ENCODE measurements around the gene SGIP1. TPM values are rescaled to one million over a fixed set of nuclear protein-coding genes. Genes with fewer than 3 reads are reported as not detected.

Gene SGIP1
- total RNA-seq, 1 donor from 2014 or later = 123 TPM

GRCh38 chr1:66520655-66521054, 13.3 kb upstream of the SGIP1 start:
- Mint-ChIP-seq H3K4me3 (ENCODE audit: unreplicated experiment) (no peak overlapping the region), H3K36me3 (ENCODE audit: unreplicated experiment) (no peaks in the 10 kb centered on the region), H3K27ac (ENCODE audit: unreplicated experiment) (no peak overlapping the region), H3K4me1 (ENCODE audit: unreplicated experiment) (peaks cover 24% of the 10 kb centered on the region), H3K9me3 (ENCODE audit: unreplicated experiment) (no peaks in the 10 kb centered on the region), H3K27me3 (ENCODE audit: unreplicated experiment) (no peaks in the 10 kb centered on the region)
- TF ChIP-seq, protein P1, sequence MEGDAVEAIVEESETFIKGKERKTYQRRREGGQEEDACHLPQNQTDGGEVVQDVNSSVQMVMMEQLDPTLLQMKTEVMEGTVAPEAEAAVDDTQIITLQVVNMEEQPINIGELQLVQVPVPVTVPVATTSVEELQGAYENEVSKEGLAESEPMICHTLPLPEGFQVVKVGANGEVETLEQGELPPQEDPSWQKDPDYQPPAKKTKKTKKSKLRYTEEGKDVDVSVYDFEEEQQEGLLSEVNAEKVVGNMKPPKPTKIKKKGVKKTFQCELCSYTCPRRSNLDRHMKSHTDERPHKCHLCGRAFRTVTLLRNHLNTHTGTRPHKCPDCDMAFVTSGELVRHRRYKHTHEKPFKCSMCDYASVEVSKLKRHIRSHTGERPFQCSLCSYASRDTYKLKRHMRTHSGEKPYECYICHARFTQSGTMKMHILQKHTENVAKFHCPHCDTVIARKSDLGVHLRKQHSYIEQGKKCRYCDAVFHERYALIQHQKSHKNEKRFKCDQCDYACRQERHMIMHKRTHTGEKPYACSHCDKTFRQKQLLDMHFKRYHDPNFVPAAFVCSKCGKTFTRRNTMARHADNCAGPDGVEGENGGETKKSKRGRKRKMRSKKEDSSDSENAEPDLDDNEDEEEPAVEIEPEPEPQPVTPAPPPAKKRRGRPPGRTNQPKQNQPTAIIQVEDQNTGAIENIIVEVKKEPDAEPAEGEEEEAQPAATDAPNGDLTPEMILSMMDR (IDR thresholded peaks at IDR 0.05) = no peak
- DNase-seq (ENCODE audit: extremely low spot score, unreplicated experiment) = no peak

DNA sequence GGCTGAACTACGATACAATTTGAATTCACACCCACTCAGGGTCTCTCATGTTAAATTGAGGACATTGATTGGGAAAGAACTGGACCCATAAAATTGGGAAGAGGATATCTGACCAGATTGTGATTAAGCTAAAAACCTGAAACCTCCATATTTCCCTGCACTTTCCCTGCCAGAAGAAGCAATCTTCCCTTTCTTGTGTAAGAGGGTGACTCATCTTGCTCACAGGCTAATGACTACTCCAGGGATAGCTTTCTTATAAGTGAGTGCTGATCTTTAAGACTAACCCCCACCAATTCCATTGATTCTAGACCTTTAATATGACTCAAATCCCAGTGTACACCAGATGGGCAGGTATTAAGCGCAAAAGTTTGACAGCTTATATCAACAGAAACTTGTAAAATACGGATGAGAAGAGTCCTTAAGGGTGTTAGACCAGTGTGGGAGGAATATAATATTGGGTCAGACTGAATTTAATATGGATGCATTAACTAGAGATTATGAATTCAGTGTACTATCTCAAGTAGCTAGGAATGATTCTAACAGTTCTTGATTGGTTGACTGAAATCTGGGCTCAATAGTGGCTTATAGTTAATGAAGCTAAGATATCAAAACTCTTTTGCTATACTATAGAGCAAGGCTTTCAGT, 12.1 kb upstream of the SGIP1 start:
- Mint-ChIP-seq H3K9me3 (ENCODE audit: unreplicated experiment) (no peaks in the 10 kb centered on the region), H3K36me3 (ENCODE audit: unreplicated experiment) (no peaks in the 10 kb centered on the region), H3K4me3 (ENCODE audit: unreplicated experiment) (no peak overlapping the region), H3K4me1 (ENCODE audit: unreplicated experiment) (peaks cover 17% of the 10 kb centered on the region), H3K27me3 (ENCODE audit: unreplicated experiment) (no peaks in the 10 kb centered on the region), H3K27ac (ENCODE audit: unreplicated experiment) (no peak overlapping the region)
- TF ChIP-seq, protein P1 (IDR thresholded peaks at IDR 0.05) = no peak
- DNase-seq (ENCODE audit: extremely low spot score, unreplicated experiment) = no peak

- no peak overlapping the region for H3K4me3 Mint-ChIP-seq (ENCODE audit: unreplicated experiment)
- H3K9me3 Mint-ChIP-seq (ENCODE audit: unreplicated experiment) = peaks cover 6% of the 10 kb centered on the region
Measured at GRCh38 chr1:66523562-66523961, 10.4 kb upstream of the SGIP1 start.

DNA sequence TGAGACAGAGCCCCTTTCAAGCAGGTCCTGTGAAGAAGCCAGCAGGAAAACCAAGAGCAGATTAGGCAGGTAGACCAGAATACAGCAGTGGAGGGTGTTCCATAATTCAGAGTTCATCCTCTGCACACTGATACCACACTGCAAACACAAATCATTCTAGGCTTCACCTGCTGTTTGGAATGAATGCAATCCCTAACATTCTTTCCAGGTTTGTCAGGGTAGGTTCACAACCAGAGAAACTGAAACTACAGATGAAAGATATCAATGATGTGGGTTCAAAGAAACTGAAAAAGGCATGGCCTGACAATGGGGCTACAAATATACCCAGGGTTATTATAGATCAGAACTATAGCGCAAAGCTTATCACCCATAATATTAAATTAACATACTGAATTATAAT, 8.9 kb upstream of the SGIP1 start:
- Mint-ChIP-seq H3K27ac (ENCODE audit: unreplicated experiment) (no peak overlapping the region), H3K9me3 (ENCODE audit: unreplicated experiment) (peaks cover 6% of the 10 kb centered on the region), H3K27me3 (ENCODE audit: unreplicated experiment) (no peaks in the 10 kb centered on the region), H3K4me1 (ENCODE audit: unreplicated experiment) (peaks cover 28% of the 10 kb centered on the region), H3K36me3 (ENCODE audit: unreplicated experiment) (no peaks in the 10 kb centered on the region), H3K4me3 (ENCODE audit: unreplicated experiment) (no peak overlapping the region)
- DNase-seq (ENCODE audit: extremely low spot score, unreplicated experiment) = no peak
- TF ChIP-seq, protein P1 (IDR thresholded peaks at IDR 0.05) = no peak

More at GRCh38 chr1:66523562-66523961, 10.4 kb upstream of the SGIP1 start:
- Mint-ChIP-seq H3K36me3 (ENCODE audit: unreplicated experiment) (no peaks in the 10 kb centered on the region), H3K4me1 (ENCODE audit: unreplicated experiment) (peaks cover 26% of the 10 kb centered on the region), H3K27me3 (ENCODE audit: unreplicated experiment) (no peaks in the 10 kb centered on the region), H3K27ac (ENCODE audit: unreplicated experiment) (no peak overlapping the region)
- DNase-seq (ENCODE audit: extremely low spot score, unreplicated experiment) = no peak
- TF ChIP-seq, protein P1 (IDR thresholded peaks at IDR 0.05) = no peak

- H3K9me3 Mint-ChIP-seq (ENCODE audit: unreplicated experiment) = peaks cover 6% of the 10 kb centered on the region
- H3K4me1 Mint-ChIP-seq (ENCODE audit: unreplicated experiment) = peaks cover 28% of the 10 kb centered on the region
- H3K27me3 Mint-ChIP-seq (ENCODE audit: unreplicated experiment) = no peaks in the 10 kb centered on the region
- no peaks in the 10 kb centered on the region for H3K36me3 Mint-ChIP-seq (ENCODE audit: unreplicated experiment)
- TF ChIP-seq, protein P1 (IDR thresholded peaks at IDR 0.05) = no peak
- H3K27ac Mint-ChIP-seq (ENCODE audit: unreplicated experiment) = no peak overlapping the region
- DNase-seq (ENCODE audit: extremely low spot score, unreplicated experiment) = no peak
- no peak overlapping the region for H3K4me3 Mint-ChIP-seq (ENCODE audit: unreplicated experiment)
Measured at GRCh38 chr1:66526036-66526435, 7.9 kb upstream of the SGIP1 start.

All from osteocyte (in vitro differentiated cells).